H1 (cell line): Measurements from ENCODE around the gene AUH. TPM values are rescaled to one million over a fixed set of nuclear protein-coding genes. Genes with fewer than 3 reads are reported as not detected.

Experiments
- CTCF ChIA-PET: fragments of 300-600 bp; sonication (Branson Sonifier 250); formaldehyde crosslinking; loops from one replicate; lab custom pipeline; 2021; ENCODE audit not compliant: partially characterized antibody; lab: Charles Lee
- POLR2A ChIA-PET: fragments of 300-600 bp; sonication (Branson Sonifier 250); formaldehyde crosslinking; loops from one replicate; lab custom pipeline; 2021; ENCODE audit warnings: inconsistent platforms; ENCODE audit not compliant: partially characterized antibody; lab: Charles Lee
- DNase-seq, 2 experiments: peaks; one replicate each; pipeline versions ENCODE4 v3.0.0 to v3.0.0-alpha.2; 2010 to 2022; ENCODE audit warnings: low spot score in 2 of 2, low read depth in 1 of 2, mixed read lengths in 1 of 2
- FAIRE-seq: peaks from 2 replicates; lab custom pipeline; 2011; peaks lifted over from hg19 to GRCh38; lab: Jason Lieb, UNC
- H2AFZ ChIP-seq: 2 replicates; pipeline ENCODE4 v1.8.1; 2012; ENCODE audit warnings: low read length, inconsistent platforms
- H2AK5ac ChIP-seq: 2 replicates; pipeline ENCODE4 v1.6.1; 2013; ENCODE audit warnings: low read depth, low read length
- H2BK120ac ChIP-seq: replicated peaks from 2 replicates; pipeline ENCODE3; 2013; ENCODE audit warnings: low read depth, low read length, inconsistent platforms
- H2BK12ac ChIP-seq: 2 replicates; pipeline ENCODE4 v1.6.1; 2013; ENCODE audit warnings: low read depth, low read length
- H2BK15ac ChIP-seq: 2 replicates; pipeline ENCODE4 v1.6.1; 2013; ENCODE audit warnings: low read length
- H2BK20ac ChIP-seq: 2 replicates; pipeline ENCODE4 v1.6.1; 2013; ENCODE audit warnings: low read length
- H2BK5ac ChIP-seq: 2 replicates; pipeline ENCODE4 v1.6.1; 2013; ENCODE audit warnings: low read depth, low read length
- H3K14ac ChIP-seq: 2 replicates; pipeline ENCODE4 v1.6.1; 2013; ENCODE audit warnings: inconsistent platforms; ENCODE audit not compliant: insufficient read length
- H3K18ac ChIP-seq: 2 replicates; pipeline ENCODE4 v1.6.1; 2013; ENCODE audit warnings: low read length; ENCODE audit errors: extremely low read depth
- H3K23ac ChIP-seq: 2 replicates; pipeline ENCODE4 v1.6.1; 2013; ENCODE audit warnings: inconsistent platforms; ENCODE audit not compliant: insufficient read length
- H3K23me2 ChIP-seq: 2 replicates; pipeline ENCODE4 v1.6.1; 2013; ENCODE audit warnings: low read depth, low read length
- H3K27ac ChIP-seq: 2 replicates; pipeline ENCODE4 v1.6.1; 2011; ENCODE audit warnings: low read depth, low read length, inconsistent platforms
- H3K27me3 ChIP-seq, 4 experiments: replicated peaks in 1 of 4; 1 replicate in 1 of 4; 2 replicates in 3 of 4; pipeline versions ENCODE4 v1.6.1 to v1.8.1; 2011 to 2013; ENCODE audit warnings: low read length in 3 of 4, mild to moderate bottlenecking in 3 of 4, inconsistent platforms in 2 of 4, mixed read lengths in 2 of 4, moderate library complexity in 1 of 4; ENCODE audit not compliant: control insufficient read depth in 3 of 4, insufficient read depth in 3 of 4; ENCODE audit errors: extremely low read depth in 1 of 4
- H3K36me3 ChIP-seq, 4 experiments: 2 replicates each; pipeline versions ENCODE4 v1.6.1 to v1.8.1; 2011 to 2013; ENCODE audit warnings: mild to moderate bottlenecking in 4 of 4, low read length in 3 of 4, moderate library complexity in 2 of 4, control low read depth in 1 of 4, inconsistent platforms in 1 of 4; ENCODE audit not compliant: insufficient read depth in 4 of 4, control insufficient read depth in 2 of 4
- H3K4ac ChIP-seq: replicated peaks from 2 replicates; pipeline ENCODE3; 2013; ENCODE audit warnings: low read length, low read depth, mixed read lengths, inconsistent platforms; ENCODE audit not compliant: insufficient read length
- H3K4me1 ChIP-seq, 4 experiments: replicated peaks in 1 of 4; 1 replicate in 1 of 4; 2 replicates in 3 of 4; pipeline versions ENCODE4 v1.6.1 to v1.8.1; 2011 to 2013; ENCODE audit warnings: low read length in 3 of 4, inconsistent platforms in 2 of 4, mixed read lengths in 1 of 4; ENCODE audit not compliant: insufficient read depth in 4 of 4, control insufficient read depth in 3 of 4
- H3K4me2 ChIP-seq, 2 experiments: 2 replicates each; pipeline versions ENCODE4 v1.6.1 to v1.8.1; 2011 to 2013; ENCODE audit warnings: low read depth in 2 of 2, low read length in 2 of 2, control low read depth in 1 of 2, inconsistent platforms in 1 of 2, mild to moderate bottlenecking in 1 of 2; ENCODE audit not compliant: insufficient read depth in 1 of 2
- H3K4me3 ChIP-seq, 4 experiments: fragments of 200-600, 300-600 bp in 1 of 4; sonication (generic), shearing (Covaris generic), sonication (Bioruptor Twin) in 1 of 4; 2 replicates each; pipeline versions ENCODE4 v1.5.1 to v1.8.1; 2011 to 2016; ENCODE audit warnings: low read length in 4 of 4, low read depth in 3 of 4, control low read depth in 2 of 4, inconsistent platforms in 2 of 4, mild to moderate bottlenecking in 2 of 4, mixed read lengths in 1 of 4, moderate library complexity in 1 of 4; ENCODE audit not compliant: insufficient read depth in 2 of 4; ENCODE audit errors: extremely low read depth in 1 of 4
- H3K56ac ChIP-seq: replicated peaks from 2 replicates; pipeline ENCODE3; 2013; ENCODE audit warnings: low read depth, mild to moderate bottlenecking, mixed read lengths, low read length, inconsistent platforms; ENCODE audit not compliant: insufficient read length
- H3K79me1 ChIP-seq: 2 replicates; pipeline ENCODE4 v1.6.1; 2013; ENCODE audit warnings: low read depth, low read length, control low read depth
- H3K79me2 ChIP-seq, 2 experiments: 2 replicates each; pipeline versions ENCODE4 v1.6.1 to v1.8.1; 2012 to 2013; ENCODE audit warnings: low read length in 2 of 2, mild to moderate bottlenecking in 2 of 2, inconsistent platforms in 1 of 2; ENCODE audit not compliant: insufficient read depth in 2 of 2, control insufficient read depth in 1 of 2
- H3K9ac ChIP-seq, 4 experiments: replicated peaks in 1 of 4; 1 replicate in 1 of 4; 2 replicates in 3 of 4; pipeline versions ENCODE4 v1.6.1 to v1.8.1; 2011 to 2013; ENCODE audit warnings: low read depth in 3 of 4, low read length in 3 of 4, control low read depth in 2 of 4, mild to moderate bottlenecking in 2 of 4, moderate library complexity in 2 of 4, inconsistent platforms in 1 of 4; ENCODE audit errors: extremely low read depth in 1 of 4
- H3K9me3 ChIP-seq, 2 experiments: 2 replicates each; pipeline versions ENCODE4 v1.6.1 to v1.8.1; 2012 to 2013; ENCODE audit warnings: mild to moderate bottlenecking in 2 of 2, moderate library complexity in 2 of 2, control low read depth in 1 of 2, inconsistent platforms in 1 of 2, low read depth in 1 of 2, low read length in 1 of 2, mixed read lengths in 1 of 2; ENCODE audit not compliant: insufficient read depth in 2 of 2
- H4K20me1 ChIP-seq, 2 experiments: replicated peaks in 1 of 2; 2 replicates each; pipeline versions ENCODE3 to v1.8.1; 2011 to 2013; ENCODE audit warnings: inconsistent platforms in 2 of 2, low read length in 2 of 2, mild to moderate bottlenecking in 1 of 2; ENCODE audit not compliant: insufficient read depth in 2 of 2, control insufficient read depth in 1 of 2
- H4K5ac ChIP-seq: 2 replicates; pipeline ENCODE4 v1.6.1; 2013; ENCODE audit warnings: low read length, low read depth, mixed read lengths, inconsistent platforms; ENCODE audit not compliant: insufficient read length
- H4K8ac ChIP-seq: 2 replicates; pipeline ENCODE4 v1.8.0; 2013; ENCODE audit warnings: mild to moderate bottlenecking, moderate library complexity, low read length, inconsistent platforms; ENCODE audit not compliant: insufficient read depth; ENCODE audit errors: extremely low read depth
- H4K91ac ChIP-seq: replicated peaks from 2 replicates; pipeline ENCODE3; 2013; ENCODE audit warnings: low read length, mixed read lengths, inconsistent platforms; ENCODE audit not compliant: insufficient read length
- BRCA1 ChIP-seq: IDR thresholded peaks from 2 replicates; pipeline ENCODE4 v1.6.1; 2012; ENCODE audit warnings: low read depth, low read length, improper control_type of control experiment
- CBX5 ChIP-seq: fragments of 300-800, 300-1000 bp; sonication (generic); IDR thresholded peaks from 2 replicates; pipeline ENCODE4 v1.7.1; 2016; ENCODE audit warnings: antibody characterized with exemption, low read length, low read depth
- CTBP2 ChIP-seq: IDR thresholded peaks from 2 replicates; pipeline ENCODE4 v1.7.0; 2011; ENCODE audit warnings: borderline replicate concordance, mild to moderate bottlenecking, moderate library complexity, mixed read lengths, low read length; ENCODE audit not compliant: insufficient read depth, insufficient read length
- FOSL1 ChIP-seq: IDR thresholded peaks from 2 replicates; pipeline ENCODE4 v1.6.1; 2011; ENCODE audit warnings: mild to moderate bottlenecking, low read depth, low read length, moderate library complexity; ENCODE audit not compliant: insufficient read depth
- KDM1A ChIP-seq: fragments of 200-600, 300-600 bp; sonication (generic); IDR thresholded peaks from 2 replicates; pipeline ENCODE4 v1.7.1; 2016; ENCODE audit warnings: mild to moderate bottlenecking, low read length, borderline replicate concordance
- RNF2 ChIP-seq: fragments of 200-900, 300-1000 bp; sonication (generic); IDR thresholded peaks from 2 replicates; pipeline ENCODE4 v1.7.1; 2016; ENCODE audit warnings: borderline replicate concordance, low read depth, mild to moderate bottlenecking, antibody characterized with exemption, low read length; ENCODE audit not compliant: poor library complexity, severe bottlenecking; ENCODE audit errors: missing control alignments
- SP1 ChIP-seq: IDR thresholded peaks from 2 replicates; pipeline ENCODE4 v1.6.1; 2011; ENCODE audit warnings: low read depth, low read length
- SRF ChIP-seq: IDR thresholded peaks from 2 replicates; pipeline ENCODE4 v1.6.1; 2011; ENCODE audit warnings: mild to moderate bottlenecking, low read depth, low read length, moderate library complexity
- TAF1 ChIP-seq: IDR thresholded peaks from 2 replicates; pipeline ENCODE4 v1.6.1; 2011; ENCODE audit warnings: mild to moderate bottlenecking, low read depth, low read length
- ZNF274 ChIP-seq: IDR thresholded peaks from 2 replicates; pipeline ENCODE4 v1.7.0; 2012; ENCODE audit warnings: low read length, borderline replicate concordance; ENCODE audit errors: extremely low read depth
- WGBS, 2 experiments: shearing (Covaris generic) in 1 of 2; methylation state at CpG; one replicate each; pipeline versions ENCODE4 v1.1.6 to v1.1.7; 2013 to 2015; ENCODE audit warnings: low lambda C conversion rate in 2 of 2, mixed read lengths in 2 of 2, inconsistent platforms in 1 of 2, low coverage in 1 of 2, missing lambda C conversion rate in 1 of 2; ENCODE audit not compliant: insufficient replicate concordance in 2 of 2, insufficient coverage in 1 of 2, insufficient read length in 1 of 2; ENCODE audit errors: extremely low coverage in 1 of 2, missing lambda C conversion rate in 1 of 2; 5-methylcytosine and 5-hydroxymethylcytosine counted together
- polyA plus RNA-seq, 7 experiments: library from polyadenylated mRNA; depleted of rRNA in 3 of 7; stranded (reverse) in 5 of 7; unstranded in 2 of 7; fragments of >200 nt in 5 of 7; fragments of 200-250 nt in 2 of 7; gene quantifications; 1 replicate in 5 of 7; 2 replicates in 1 of 7; 4 replicates in 1 of 7; pipeline versions ENCODE4 v1.2.1 to v1.2.3, GENCODE V29; 2011 to 2013; ENCODE audit warnings: missing spikeins in 2 of 7, mixed read lengths in 2 of 7
- total RNA-seq: library from RNA; stranded (reverse); fragmentation: NEBNext Ultra II Directional; extraction: Animal tissue kit (Norgen Biotek cat#: 25700); gene quantifications from 2 replicates; pipeline ENCODE4 v1.2.1, GENCODE V29; 2021
- TF ChIP-seq, protein P1 (sequence below): IDR thresholded peaks from 2 replicates; pipeline ENCODE4 v1.6.1; 2011; ENCODE audit warnings: low read depth, mild to moderate bottlenecking, low read length; ENCODE audit not compliant: insufficient read depth

Gene AUH
- total and polyA plus RNA-seq, 2 of the 8 experiments (the other 6 are each of a cell fraction or from before 2014, with no cell fraction given), result 5.8 to 21.9 TPM

DNA sequence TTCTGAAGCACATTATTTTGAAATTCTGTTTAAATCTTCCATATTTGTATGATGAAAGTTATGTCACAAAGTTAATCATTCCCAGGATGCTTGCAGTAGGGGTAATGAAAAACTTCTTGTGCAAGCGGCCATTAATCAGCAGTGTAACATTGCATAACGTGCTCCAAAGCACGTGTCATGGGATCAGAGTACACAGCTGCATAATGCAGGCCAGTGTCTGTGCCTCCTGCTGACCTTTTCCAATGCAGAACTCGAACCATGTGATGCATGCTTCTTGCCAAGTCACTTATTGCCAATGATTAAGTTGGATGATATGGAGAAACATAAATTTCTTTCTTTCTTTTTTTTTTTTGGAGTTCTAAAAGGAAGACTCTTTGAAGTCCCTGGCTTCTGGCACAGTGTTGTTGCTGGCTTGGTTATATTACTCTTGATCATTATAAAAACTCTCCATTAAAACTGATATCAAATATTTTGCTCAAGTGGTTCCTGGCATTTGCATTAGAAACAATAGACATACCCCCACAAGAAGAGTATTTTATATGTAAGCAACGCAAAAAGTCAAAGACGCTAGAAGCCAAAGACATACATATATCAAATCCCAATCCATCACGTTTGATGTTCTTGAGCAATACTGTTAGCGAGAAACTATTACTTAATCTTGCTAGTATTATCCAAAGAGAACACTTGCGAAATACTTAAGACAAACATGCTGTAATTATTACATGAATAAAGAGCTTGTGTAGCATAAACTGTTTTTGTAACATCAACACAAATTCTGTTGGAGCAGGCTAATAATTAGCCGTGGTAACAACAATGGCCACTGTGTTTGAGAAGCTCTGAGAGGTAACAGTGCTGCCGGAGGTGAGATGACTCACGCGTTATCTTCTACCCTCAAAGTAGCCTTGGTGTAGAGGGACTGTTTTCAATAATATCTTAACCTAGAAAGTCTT is 164.2 kb downstream of the AUH start:
- Histone ChIP-seq H3K23me2 (peaks cover 10% of the 10 kb centered on the region; the same call in 1 of the 2 replicates), H3K4me3 (no peak overlapping the region), H4K5ac (no peak overlapping the region), H3K56ac (no peak overlapping the region), H3K4me2 (no peak overlapping the region), H4K91ac (no peak overlapping the region), H3K79me2 (no peaks in the 10 kb centered on the region), H2BK12ac (no peak overlapping the region), H4K20me1 (no peaks in the 10 kb centered on the region), H2AK5ac (no peak overlapping the region), H3K27me3 (peaks cover 2 to 25% (median 21%) of the 10 kb centered on the region in 4 experiments), H3K36me3 (no peaks in the 10 kb centered on the region), H3K9ac (no peak overlapping the region), H3K14ac (no peak overlapping the region), H3K23ac (no peak overlapping the region), H2AFZ (no peak overlapping the region), H3K4me1 (peaks cover 0 to 3% (median 0%) of the 10 kb centered on the region in 4 experiments; a peak in 3 of 7 replicates), H3K27ac (no peak overlapping the region), H3K4ac (no peak overlapping the region), H4K8ac (no peak overlapping the region), H2BK120ac (no peak overlapping the region), H2BK15ac (no peak overlapping the region), H3K18ac (no peak overlapping the region), H3K9me3 (peaks cover 0 to 7% of the 10 kb centered on the region in 2 experiments; a peak in 2 of 4 replicates), H3K79me1 (no peaks in the 10 kb centered on the region), H2BK5ac (no peak overlapping the region), H2BK20ac (no peak overlapping the region)
- ChIA-PET POLR2A (no interaction called here), CTCF (interaction anchor here (0.6 to 1.1 kb wide), 3 partner anchors 13 to 168 kb away, joined by 3 to 4 read pairs (median 4); no protein-coding TSS in a partner anchor)
- 91% methylated on average over 13 of the region's 13 CpGs; no CpG with 5 or more reads in 1 of the 2 experiments for WGBS, 2 experiments
- FAIRE-seq, result no peak
- DNase-seq, result no peak
- TF ChIP-seq BRCA1, result no peak
- no peak for TF ChIP-seq TAF1
- TF ChIP-seq KDM1A, result no peak
- no peak for TF ChIP-seq SP1
- TF ChIP-seq ZNF274, result no peak
- TF ChIP-seq, protein P1, sequence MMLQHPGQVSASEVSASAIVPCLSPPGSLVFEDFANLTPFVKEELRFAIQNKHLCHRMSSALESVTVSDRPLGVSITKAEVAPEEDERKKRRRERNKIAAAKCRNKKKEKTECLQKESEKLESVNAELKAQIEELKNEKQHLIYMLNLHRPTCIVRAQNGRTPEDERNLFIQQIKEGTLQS, result no peak
- no peak for TF ChIP-seq RNF2
- TF ChIP-seq CTBP2, result no peak
- TF ChIP-seq FOSL1, result no peak
- TF ChIP-seq SRF, result no peak
- no peak for TF ChIP-seq CBX5
